Ascending aorta (tissue), 2 donors: ENCODE measurements around the gene SLC35G2. TPM values are rescaled to one million over a fixed set of nuclear protein-coding genes. Genes with fewer than 3 reads are reported as not detected.
A peak's percentile ranks its signal among the peaks of the same experiment; 100 is the strongest.
"Not testable (repeated sequence)": the region's sequence is repeated elsewhere in the genome, so short reads cannot be mapped to it uniquely, and the experiment has no call there.

ENCODE experiments used
- DNase-seq, 2 donors: peaks; one replicate each; pipeline ENCODE4 v3.0.0-alpha.2; 2019; ENCODE audit warnings: low spot score in 2 of 2
- H3K27ac ChIP-seq, 2 donors: fragments of 200-600 bp; sonication (generic); one replicate each; pipeline ENCODE4 v1.5.1; 2016 to 2017; ENCODE audit warnings: mild to moderate bottlenecking in 1 of 2
- H3K27me3 ChIP-seq: fragments of 200-600 bp; sonication (generic); one replicate; pipeline ENCODE4 v1.5.1; 2017
- H3K36me3 ChIP-seq, 2 donors: fragments of 200-600 bp; sonication (generic); one replicate each; pipeline ENCODE4 v1.5.1; 2016
- H3K4me1 ChIP-seq, 2 donors: fragments of 200-600 bp; sonication (generic); one replicate each; pipeline ENCODE4 v1.5.1; 2016 to 2017; ENCODE audit warnings: mild to moderate bottlenecking in 1 of 2
- H3K4me3 ChIP-seq, 2 donors: fragments of 200-600 bp; sonication (generic); one replicate each; pipeline ENCODE4 v1.5.1; 2016 to 2017; ENCODE audit warnings: mild to moderate bottlenecking in 1 of 2
- H3K9me3 ChIP-seq, 2 donors: fragments of 200-600 bp; sonication (generic); one replicate each; pipeline ENCODE4 v1.5.1; 2016
- intact Hi-C: fragments of 100-400 bp; cut with DNase I; formaldehyde crosslinking; loops from one replicate; pipeline ENCODE4 v1.15.1; 2023
- total RNA-seq: library from RNA; depleted of rRNA; stranded (reverse); fragments of >200 nt; gene quantifications from one replicate; pipeline ENCODE4 v1.1.0, GENCODE V29; 2016
- TF ChIP-seq, protein P1 (sequence below), 3 experiments: fragments of 200-600 bp in 2 of 3; fragments of 450-650 bp in 1 of 3; sonication (generic) in 2 of 3; IDR thresholded peaks; one replicate each; pipeline ENCODE4 v1.5.1; 2016 to 2019; ENCODE audit warnings: antibody characterized with exemption in 3 of 3, mild to moderate bottlenecking in 1 of 3, moderate library complexity in 1 of 3

Gene SLC35G2
- total RNA-seq, 1 donor from 2014 or later: 10.0 TPM

DNA sequence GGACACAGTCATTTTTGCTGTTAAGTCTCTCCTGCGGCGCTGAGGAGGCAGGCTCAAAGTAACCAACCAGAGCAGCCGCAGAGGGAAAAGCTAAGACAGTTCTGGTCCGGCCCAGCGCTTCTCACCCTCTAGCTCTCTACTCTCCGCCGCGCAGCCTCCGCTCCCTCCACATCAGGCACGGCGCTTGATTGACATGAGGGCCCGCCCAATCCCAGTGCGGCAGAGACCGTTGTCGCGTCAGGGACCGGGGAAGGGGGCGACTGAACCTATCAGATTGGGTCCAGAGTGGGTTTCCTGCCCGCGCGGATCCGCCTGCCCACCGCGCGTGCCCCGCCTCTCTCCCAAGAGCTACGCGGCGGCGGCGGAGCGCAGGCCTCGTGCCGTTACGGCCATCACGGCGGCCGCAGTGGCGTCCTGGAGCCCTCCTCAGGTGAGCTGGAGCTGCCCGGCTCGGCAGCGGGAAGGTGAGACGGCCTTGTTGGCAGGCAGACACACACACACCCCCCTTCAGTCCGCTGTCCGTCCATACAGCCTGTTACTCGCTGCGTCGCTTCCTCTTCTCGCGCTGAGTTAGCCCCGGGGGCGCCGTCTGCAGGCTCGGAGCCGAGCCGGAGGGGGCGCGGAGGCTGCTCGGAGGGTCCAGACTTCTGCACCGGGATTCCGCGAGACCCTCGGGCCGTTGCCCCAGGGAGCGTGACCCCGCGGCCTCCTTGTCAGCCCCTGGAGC is 43.1 kb downstream of the SLC35G2 start, which contains the start of gene NCK1:
NCK1 (plus strand) TSS at position 319 of the 727 bp plus-strand sequence. CDS start 65,794 bp downstream, outside the sequence.
- peaks cover 0 to 9% of the 10 kb centered on the region in 2 donors for H3K4me1 ChIP-seq
- H3K9me3 ChIP-seq: no peaks in the 10 kb centered on the region
- TF ChIP-seq, protein P1, sequence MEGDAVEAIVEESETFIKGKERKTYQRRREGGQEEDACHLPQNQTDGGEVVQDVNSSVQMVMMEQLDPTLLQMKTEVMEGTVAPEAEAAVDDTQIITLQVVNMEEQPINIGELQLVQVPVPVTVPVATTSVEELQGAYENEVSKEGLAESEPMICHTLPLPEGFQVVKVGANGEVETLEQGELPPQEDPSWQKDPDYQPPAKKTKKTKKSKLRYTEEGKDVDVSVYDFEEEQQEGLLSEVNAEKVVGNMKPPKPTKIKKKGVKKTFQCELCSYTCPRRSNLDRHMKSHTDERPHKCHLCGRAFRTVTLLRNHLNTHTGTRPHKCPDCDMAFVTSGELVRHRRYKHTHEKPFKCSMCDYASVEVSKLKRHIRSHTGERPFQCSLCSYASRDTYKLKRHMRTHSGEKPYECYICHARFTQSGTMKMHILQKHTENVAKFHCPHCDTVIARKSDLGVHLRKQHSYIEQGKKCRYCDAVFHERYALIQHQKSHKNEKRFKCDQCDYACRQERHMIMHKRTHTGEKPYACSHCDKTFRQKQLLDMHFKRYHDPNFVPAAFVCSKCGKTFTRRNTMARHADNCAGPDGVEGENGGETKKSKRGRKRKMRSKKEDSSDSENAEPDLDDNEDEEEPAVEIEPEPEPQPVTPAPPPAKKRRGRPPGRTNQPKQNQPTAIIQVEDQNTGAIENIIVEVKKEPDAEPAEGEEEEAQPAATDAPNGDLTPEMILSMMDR (IDR thresholded peaks at IDR 0.05): peak in 2 of 3 experiments; percentile 14 to 17
- H3K36me3 ChIP-seq: no peaks in the 10 kb centered on the region
- H3K4me3 ChIP-seq: peak within 1 kb of the TSS; percentile 78 to 85
- peak within 1 kb of the TSS; percentile 91 to 92 for H3K27ac ChIP-seq
- no peaks in the 10 kb centered on the region for H3K27me3 ChIP-seq
- DNase-seq: peak; percentile 97 to 99
- intact Hi-C loops: loop anchor here (1.0 to 10.0 kb wide), 8 partner anchors 44 to 897 kb away; partner anchors contain the start of genes MSL2, PCCB, PPP2R3A and STAG1

DNA sequence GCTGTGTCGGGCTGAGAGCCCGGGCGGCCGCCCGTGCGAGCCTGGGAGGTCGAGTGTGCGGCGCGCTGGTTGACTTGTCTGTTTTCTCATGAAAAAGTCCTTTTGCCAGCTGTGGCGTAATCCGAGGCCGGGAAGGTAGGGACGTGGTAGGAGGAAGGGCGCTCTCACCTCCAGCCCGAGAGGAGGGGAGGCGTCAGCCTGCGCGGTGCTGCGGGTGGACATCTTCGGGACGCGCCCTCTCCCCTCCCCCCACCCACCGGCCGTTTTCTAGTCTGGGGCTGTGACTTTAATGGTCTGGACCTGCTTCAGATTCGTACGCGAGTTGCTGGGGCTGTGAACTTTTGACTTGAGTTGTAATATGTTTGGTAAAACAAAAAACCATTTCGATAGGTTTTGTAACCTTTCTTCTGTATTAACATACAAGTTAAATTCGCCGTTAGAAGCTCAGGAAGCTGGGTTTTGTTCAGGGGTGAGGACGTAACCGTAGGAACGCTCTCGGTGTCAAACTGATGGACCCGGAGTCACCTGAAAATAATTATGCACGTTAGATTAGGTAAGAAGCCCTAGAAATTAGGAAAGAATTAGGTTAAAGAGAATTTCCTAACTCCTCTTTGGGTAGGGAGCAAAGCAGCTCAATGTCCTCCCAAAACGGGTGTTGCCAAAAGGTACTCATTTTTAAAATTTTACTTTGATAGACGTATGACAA is 43.8 kb downstream of the SLC35G2 start:
- Histone ChIP-seq H3K9me3 (no peaks in the 10 kb centered on the region), H3K27ac (peak overlapping the region; percentile 91 to 92), H3K4me3 (peak overlapping the region; percentile 78 to 85), H3K27me3 (no peaks in the 10 kb centered on the region), H3K36me3 (peaks cover 0 to under 1% of the 10 kb centered on the region in 2 donors), H3K4me1 (peaks cover 0 to 9% of the 10 kb centered on the region in 2 donors)
- DNase-seq: peak in 1 of 2 donors; percentile 79
- TF ChIP-seq, protein P1 (IDR thresholded peaks at IDR 0.05): no peak
- intact Hi-C loops: loop anchor here (1.0 to 10.0 kb wide), 8 partner anchors 44 to 898 kb away; partner anchors contain the start of genes MSL2, PCCB, PPP2R3A and STAG1

DNA sequence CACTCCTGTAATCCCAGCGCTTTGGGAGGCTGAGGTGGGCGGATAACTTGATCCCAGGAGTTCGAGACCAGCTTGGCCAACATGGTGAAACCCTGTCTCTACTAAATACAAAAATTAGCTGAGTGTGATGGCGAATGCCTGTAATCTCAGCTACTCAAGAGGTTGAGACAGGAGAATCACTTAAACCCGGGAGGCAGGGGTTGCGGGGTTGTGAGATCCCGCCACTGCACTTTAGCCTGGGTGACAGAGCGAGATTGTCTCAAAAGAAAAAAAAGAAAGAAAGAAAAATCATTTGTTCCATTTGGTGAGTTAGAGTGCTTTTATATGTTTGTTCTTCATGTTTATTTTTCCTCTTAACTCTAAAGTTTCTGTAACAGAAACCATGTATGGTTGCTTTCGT is 50.4 kb downstream of the SLC35G2 start:
- no peaks in the 10 kb centered on the region for H3K4me1 ChIP-seq

DNA sequence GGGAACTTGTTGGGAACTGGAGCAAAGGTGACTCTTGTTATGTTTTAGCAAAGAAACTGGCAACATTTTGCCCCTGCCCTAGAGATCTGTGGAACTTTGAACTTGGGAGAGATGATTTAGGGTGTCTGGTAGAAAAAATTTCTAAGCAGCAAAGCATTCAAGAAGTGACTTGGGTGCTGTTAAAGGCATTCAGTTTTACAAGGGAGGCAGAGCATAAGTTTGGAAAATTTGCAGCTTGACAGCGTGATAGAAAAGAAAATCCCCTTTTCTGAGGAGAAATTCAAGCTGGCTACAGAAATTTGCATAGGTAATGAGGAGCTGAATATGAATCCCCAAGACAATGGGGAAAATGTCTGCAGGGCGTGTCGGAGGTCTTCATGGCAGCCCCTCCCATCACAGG is 53.3 kb downstream of the SLC35G2 start:
- H3K9me3 ChIP-seq: not testable (repeated sequence)

More for the DNA sequence above, 50.4 kb downstream of the SLC35G2 start:
- DNase-seq: no peak
- H3K27ac ChIP-seq: no peak overlapping the region
- TF ChIP-seq, protein P1 (IDR thresholded peaks at IDR 0.05): no peak
- H3K4me3 ChIP-seq: no peak overlapping the region
- no peaks in the 10 kb centered on the region for H3K9me3 ChIP-seq
- H3K27me3 ChIP-seq: no peaks in the 10 kb centered on the region
- H3K36me3 ChIP-seq: peaks cover 0 to 45% of the 10 kb centered on the region in 2 donors
- intact Hi-C loops: loop anchor here (10.0 kb wide), 2 partner anchors 614 to 904 kb away; partner anchors contain the start of genes PCCB and PPP2R3A

DNA sequence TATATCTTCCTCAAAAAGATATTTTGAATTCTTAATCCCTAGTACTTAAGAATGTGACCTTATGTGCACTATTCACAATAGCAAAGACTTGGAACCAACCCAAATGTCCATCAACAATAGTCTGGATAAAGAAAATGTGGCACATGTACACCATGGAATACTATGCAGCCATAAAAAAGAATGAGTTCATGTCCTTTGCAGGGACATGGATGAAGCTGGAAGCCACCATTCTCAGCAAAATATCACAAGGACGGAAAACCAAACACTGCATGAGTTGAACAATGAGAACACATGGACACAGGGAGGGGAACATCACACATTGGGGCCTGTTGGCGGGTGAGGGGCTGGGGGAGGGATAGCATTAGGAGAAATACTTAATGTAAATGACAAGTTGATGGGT is 60.6 kb downstream of the SLC35G2 start:
- intact Hi-C loops, H3K27ac ChIP-seq, H3K36me3 ChIP-seq, H3K4me3 ChIP-seq, H3K9me3 ChIP-seq, H3K4me1 ChIP-seq, DNase-seq, H3K27me3 ChIP-seq: not testable (repeated sequence)

More for the DNA sequence above, 53.3 kb downstream of the SLC35G2 start:
- intact Hi-C loops, H3K27me3 ChIP-seq, DNase-seq, H3K4me3 ChIP-seq, H3K4me1 ChIP-seq, H3K27ac ChIP-seq: not testable (repeated sequence)
- H3K36me3 ChIP-seq: peaks cover 0 to 45% of the 10 kb centered on the region in 2 donors

DNA sequence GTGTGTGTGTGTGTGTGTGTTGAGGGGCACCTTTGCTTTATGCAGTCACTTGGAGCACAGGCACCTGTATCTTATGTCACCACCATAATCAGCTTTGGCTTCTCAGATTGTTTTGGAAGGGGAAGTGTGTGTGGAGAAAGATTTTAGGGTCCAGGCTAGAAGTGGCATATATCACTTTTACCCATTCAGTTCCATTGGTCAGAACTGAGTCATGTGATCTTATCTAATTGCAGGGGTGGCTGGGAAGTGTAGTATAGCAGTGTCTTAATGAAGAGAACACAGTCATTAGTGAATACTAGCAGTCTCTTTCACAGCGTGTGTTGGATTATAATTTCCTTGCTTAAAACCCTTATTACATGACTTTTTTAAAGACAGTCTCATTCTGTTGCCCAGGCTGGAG is 63.6 kb downstream of the SLC35G2 start:
- peaks cover 0 to 6% of the 10 kb centered on the region in 2 donors for H3K9me3 ChIP-seq
- no peaks in the 10 kb centered on the region for H3K4me1 ChIP-seq
- H3K27ac ChIP-seq: no peak overlapping the region
- H3K36me3 ChIP-seq: no peaks in the 10 kb centered on the region
- no peaks in the 10 kb centered on the region for H3K27me3 ChIP-seq
- no peak overlapping the region for H3K4me3 ChIP-seq
- no peak for DNase-seq
- TF ChIP-seq, protein P1 (IDR thresholded peaks at IDR 0.05): no peak
- intact Hi-C loops: no loop called here
